SK-N-SH (cell line): Measurements from ENCODE around the gene MYO1B. TPM values are rescaled to one million over a fixed set of nuclear protein-coding genes. Genes with fewer than 3 reads are reported as not detected.
A peak's percentile ranks its signal among the peaks of the same experiment; 100 is the strongest.

ENCODE experiments used
- CTCF ChIA-PET: fragments of 300-600, 350-600 bp; formaldehyde crosslinking; extraction: SDS; loops from one replicate; lab custom pipeline; 2021; lab: Yijun Ruan, JAX
- POLR2A ChIA-PET: fragments of 350-600 bp; sonication (Branson Sonifier 250); formaldehyde crosslinking; extraction: SDS; loops from one replicate; lab custom pipeline; 2020; ENCODE audit warnings: antibody characterized with exemption, inconsistent platforms; lab: Yijun Ruan, JAX
- DNase-seq: peaks from one replicate; pipeline ENCODE4 v3.0.0; 2012
- H2AFZ ChIP-seq: fragments of 200-600 bp; sonication (generic); 2 replicates; pipeline ENCODE4 v1.8.1; 2016; ENCODE audit warnings: antibody characterized with exemption, mild to moderate bottlenecking, low read depth
- H3F3A ChIP-seq: fragments of 200-600 bp; sonication (generic); replicated peaks from 2 replicates; pipeline ENCODE3; 2016; ENCODE audit warnings: antibody characterized with exemption, mild to moderate bottlenecking; ENCODE audit not compliant: insufficient read depth
- H3K27ac ChIP-seq, 2 experiments: fragments of 200-500 bp in 1 of 2; fragments of 200-600 bp in 1 of 2; sonication (Bioruptor generic) in 1 of 2; sonication (generic), shearing (Covaris generic) in 1 of 2; 2 replicates each; pipeline versions ENCODE4 v1.5.1 to v1.6.1; 2014 to 2016; ENCODE audit warnings: low read depth in 2 of 2, inconsistent platforms in 1 of 2, low read length in 1 of 2, mild to moderate bottlenecking in 1 of 2, mixed read lengths in 1 of 2
- H3K27me3 ChIP-seq: fragments of 200-600 bp; sonication (generic), shearing (Covaris generic); 2 replicates; pipeline ENCODE4 v1.6.1; 2016; ENCODE audit warnings: mixed run types; ENCODE audit not compliant: insufficient read depth
- H3K36me3 ChIP-seq, 2 experiments: fragments of 200-500 bp in 1 of 2; fragments of 200-600 bp in 1 of 2; sonication (Bioruptor generic) in 1 of 2; sonication (generic) in 1 of 2; replicated peaks in 1 of 2; 2 replicates each; pipeline versions ENCODE3 to v1.5.1; 2014 to 2016; ENCODE audit warnings: low read length in 1 of 2, mild to moderate bottlenecking in 1 of 2; ENCODE audit not compliant: insufficient read depth in 2 of 2, control insufficient read depth in 1 of 2
- H3K4me1 ChIP-seq, 2 experiments: fragments of 200-500 bp in 1 of 2; fragments of 200-600 bp in 1 of 2; sonication (Bioruptor generic) in 1 of 2; sonication (generic), shearing (Covaris generic) in 1 of 2; 2 replicates each; pipeline versions ENCODE4 v1.5.1 to v1.6.1; 2014 to 2016; ENCODE audit warnings: low read depth in 1 of 2, low read length in 1 of 2, mixed run types in 1 of 2; ENCODE audit not compliant: insufficient read depth in 2 of 2, control insufficient read depth in 1 of 2
- H3K4me2 ChIP-seq: fragments of 200-600 bp; sonication (generic), shearing (Covaris generic); 2 replicates; pipeline ENCODE4 v1.6.1; 2017; ENCODE audit warnings: mixed run types
- H3K4me3 ChIP-seq, 2 experiments: fragments of 200-500 bp in 1 of 2; fragments of 200-600 bp in 1 of 2; sonication (Bioruptor generic) in 1 of 2; sonication (generic), shearing (Covaris generic) in 1 of 2; 2 replicates each; pipeline versions ENCODE4 v1.5.1 to v1.8.1; 2014 to 2016; ENCODE audit warnings: low read depth in 2 of 2, inconsistent platforms in 1 of 2, low read length in 1 of 2, mild to moderate bottlenecking in 1 of 2, mixed read lengths in 1 of 2, moderate library complexity in 1 of 2
- H3K79me2 ChIP-seq: fragments of 200-600 bp; sonication (generic); 2 replicates; pipeline ENCODE4 v1.8.1; 2017; ENCODE audit warnings: mild to moderate bottlenecking; ENCODE audit not compliant: insufficient read depth
- H3K9ac ChIP-seq: fragments of 200-600 bp; sonication (generic); 2 replicates; pipeline ENCODE4 v1.6.1; 2017; ENCODE audit warnings: mixed run types
- H3K9me2 ChIP-seq: fragments of 200-600 bp; sonication (generic); 2 replicates; pipeline ENCODE4 v1.6.1; 2017; ENCODE audit warnings: mixed run types
- H3K9me3 ChIP-seq: fragments of 200-600 bp; sonication (generic); 2 replicates; pipeline ENCODE4 v1.6.1; 2017; ENCODE audit warnings: mixed run types, mild to moderate bottlenecking, moderate library complexity
- H4K20me1 ChIP-seq: fragments of 200-600 bp; sonication (generic); 2 replicates; pipeline ENCODE4 v1.6.1; 2017; ENCODE audit warnings: mild to moderate bottlenecking, mixed run types; ENCODE audit not compliant: insufficient read depth
- EZH2phosphoT487 ChIP-seq: fragments of 200-600 bp; sonication (generic); IDR thresholded peaks from 2 replicates; pipeline ENCODE4 v1.6.1; 2017; ENCODE audit warnings: low read depth, mixed run types, mild to moderate bottlenecking, antibody characterized with exemption, moderate library complexity, borderline replicate concordance
- JUND ChIP-seq: IDR thresholded peaks from 2 replicates; pipeline ENCODE4 v1.4.0; 2012
- NFIC ChIP-seq: IDR thresholded peaks from 2 replicates; pipeline ENCODE4 v1.4.0; 2012; ENCODE audit warnings: borderline replicate concordance
- REST ChIP-seq: IDR thresholded peaks from 2 replicates; pipeline ENCODE4 v1.6.1; 2012; ENCODE audit warnings: mild to moderate bottlenecking, low read depth, low read length, moderate library complexity
- RFX5 ChIP-seq: IDR thresholded peaks from 2 replicates; pipeline ENCODE4 v1.6.1; 2012; ENCODE audit warnings: mild to moderate bottlenecking, improper control_type of control experiment, low read length
- SMC3 ChIP-seq: IDR thresholded peaks from 2 replicates; pipeline ENCODE4 v1.6.1; 2012; ENCODE audit warnings: low read depth, low read length, improper control_type of control experiment
- ZBTB33 ChIP-seq: IDR thresholded peaks from 2 replicates; pipeline ENCODE4 v1.4.0; 2012; ENCODE audit warnings: low read depth, borderline replicate concordance
- WGBS: methylation state at CpG from one replicate; pipeline ENCODE4 v1.1.6; 2017; ENCODE audit warnings: low lambda C conversion rate; 5-methylcytosine and 5-hydroxymethylcytosine counted together
- polyA plus RNA-seq, 3 experiments: library from polyadenylated mRNA; depleted of rRNA; stranded (reverse); fragments of >200 nt; gene quantifications; 2 replicates each; pipeline ENCODE4 v1.2.3, GENCODE V29; 2012
- TF ChIP-seq, protein P1 (sequence below): fragments of 200-600 bp; sonication (generic); IDR thresholded peaks from 2 replicates; pipeline ENCODE4 v1.6.1; 2017; ENCODE audit warnings: antibody characterized with exemption, mild to moderate bottlenecking, moderate library complexity

Gene MYO1B
- polyA plus RNA-seq, 1 of the 3 experiments (the other 2 are of a cell fraction): 20.2 TPM

DNA sequence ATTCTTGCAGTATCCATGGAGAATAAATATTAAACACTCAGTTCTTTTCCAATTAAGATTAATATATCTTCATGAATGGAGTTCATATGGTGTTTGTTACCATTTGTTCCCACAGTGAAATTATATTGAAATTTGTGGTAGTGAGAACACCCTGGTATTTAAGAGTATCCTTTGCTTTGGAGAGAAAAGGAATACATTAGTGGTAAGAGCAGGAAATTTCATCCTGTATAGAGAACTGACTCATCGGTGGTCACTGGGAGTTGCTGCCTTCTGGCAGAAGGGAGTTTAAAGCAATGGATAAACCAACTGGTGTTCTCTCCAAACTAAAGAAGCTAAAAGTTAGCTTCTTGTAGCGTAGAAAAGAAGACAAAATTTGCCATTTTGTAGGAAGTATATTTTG lies 107.3 kb downstream of the MYO1B start:
- Histone ChIP-seq H3F3A (peaks cover 18% of the 10 kb centered on the region), H3K9me2 (no peaks in the 10 kb centered on the region), H3K9ac (0 out of 2 replicates have a peak overlapping the region, but pooled peaks have one; percentile 14), H2AFZ (no peak overlapping the region), H3K79me2 (peaks cover 9% of the 10 kb centered on the region), H3K4me3 (no peak overlapping the region), H3K27ac (peak overlapping the region in 1 of 2 experiments; percentile 91; a peak in 3 of 4 replicates), H3K27me3 (no peaks in the 10 kb centered on the region), H3K4me2 (peak overlapping the region; percentile 47; the same call in 1 of the 2 replicates), H3K36me3 (peaks cover 7 to 17% of the 10 kb centered on the region in 2 experiments), H3K4me1 (peaks cover 3 to 7% of the 10 kb centered on the region in 2 experiments; a peak in 2 of 4 replicates), H3K9me3 (no peaks in the 10 kb centered on the region), H4K20me1 (no peaks in the 10 kb centered on the region)
- whole genome bisulfite sequencing: 52% methylated on average over 2 of the region's 2 CpGs
- ChIA-PET POLR2A (no interaction called here), CTCF (interaction anchor here (0.6 to 2.3 kb wide), 2 partner anchors 149 to 339 kb away, joined by 4 to 6 read pairs; no protein-coding TSS in a partner anchor)
- no peak for DNase-seq
- peak; percentile 18; the same call in 1 of the 2 replicates for TF ChIP-seq JUND
- TF ChIP-seq SMC3: no peak
- TF ChIP-seq RFX5: no peak

GRCh38 chr2:191355170-191355758 lies 110.1 kb downstream of the MYO1B start:
- peaks cover 9% of the 10 kb centered on the region for H3K79me2 ChIP-seq
- CTCF ChIA-PET: interaction anchor here (1.2 kb wide), 1 partner anchor 9 kb away, joined by 3 read pairs; no protein-coding TSS in a partner anchor

DNA sequence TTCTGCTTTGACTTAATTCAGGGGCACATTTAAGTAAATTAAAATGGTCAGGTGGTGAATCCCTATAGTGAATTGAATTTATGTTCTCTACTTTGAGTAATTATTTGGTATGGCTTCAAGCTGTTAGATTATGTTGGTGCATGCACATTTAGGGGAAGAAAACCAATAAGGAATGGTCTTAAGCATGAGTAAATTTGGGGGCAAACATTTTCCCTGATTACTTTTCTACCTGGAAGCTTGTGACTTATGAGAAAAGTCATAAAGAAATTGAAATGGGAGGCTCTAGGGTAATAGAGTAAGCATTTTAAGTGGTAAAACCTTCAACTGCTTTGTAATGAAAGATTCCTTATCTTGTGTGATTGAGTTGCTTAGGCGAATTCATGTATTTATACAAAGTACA lies 112.5 kb downstream of the MYO1B start:
- no peak overlapping the region for H3K9ac ChIP-seq
- no peak for DNase-seq
- no peaks in the 10 kb centered on the region for H3K9me3 ChIP-seq
- no peak overlapping the region for H2AFZ ChIP-seq
- no peaks in the 10 kb centered on the region for H3F3A ChIP-seq
- H3K27me3 ChIP-seq: no peaks in the 10 kb centered on the region
- H3K9me2 ChIP-seq: no peaks in the 10 kb centered on the region
- H3K36me3 ChIP-seq: peaks cover 7 to 20% of the 10 kb centered on the region in 2 experiments
- no peak overlapping the region for H3K4me3 ChIP-seq
- no peaks in the 10 kb centered on the region for H4K20me1 ChIP-seq
- peaks cover 3 to 4% of the 10 kb centered on the region in 2 experiments; a peak in 3 of 4 replicates for H3K4me1 ChIP-seq
- ChIA-PET POLR2A (no interaction called here), CTCF (interaction anchor here (1.5 kb wide), 1 partner anchor 139 kb away, joined by 5 read pairs; no protein-coding TSS in a partner anchor)
- H3K79me2 ChIP-seq: peaks cover 9% of the 10 kb centered on the region
- WGBS: 76% methylated on average over 1 of the region's 1 CpG
- H3K27ac ChIP-seq: no peak overlapping the region
- H3K4me2 ChIP-seq: no peak overlapping the region
- TF ChIP-seq REST (no peak), ZBTB33 (no peak)
- TF ChIP-seq, protein P1, sequence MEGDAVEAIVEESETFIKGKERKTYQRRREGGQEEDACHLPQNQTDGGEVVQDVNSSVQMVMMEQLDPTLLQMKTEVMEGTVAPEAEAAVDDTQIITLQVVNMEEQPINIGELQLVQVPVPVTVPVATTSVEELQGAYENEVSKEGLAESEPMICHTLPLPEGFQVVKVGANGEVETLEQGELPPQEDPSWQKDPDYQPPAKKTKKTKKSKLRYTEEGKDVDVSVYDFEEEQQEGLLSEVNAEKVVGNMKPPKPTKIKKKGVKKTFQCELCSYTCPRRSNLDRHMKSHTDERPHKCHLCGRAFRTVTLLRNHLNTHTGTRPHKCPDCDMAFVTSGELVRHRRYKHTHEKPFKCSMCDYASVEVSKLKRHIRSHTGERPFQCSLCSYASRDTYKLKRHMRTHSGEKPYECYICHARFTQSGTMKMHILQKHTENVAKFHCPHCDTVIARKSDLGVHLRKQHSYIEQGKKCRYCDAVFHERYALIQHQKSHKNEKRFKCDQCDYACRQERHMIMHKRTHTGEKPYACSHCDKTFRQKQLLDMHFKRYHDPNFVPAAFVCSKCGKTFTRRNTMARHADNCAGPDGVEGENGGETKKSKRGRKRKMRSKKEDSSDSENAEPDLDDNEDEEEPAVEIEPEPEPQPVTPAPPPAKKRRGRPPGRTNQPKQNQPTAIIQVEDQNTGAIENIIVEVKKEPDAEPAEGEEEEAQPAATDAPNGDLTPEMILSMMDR: no peak

More at GRCh38 chr2:191355170-191355758, 110.1 kb downstream of the MYO1B start:
- Histone ChIP-seq H3K9me2 (no peaks in the 10 kb centered on the region), H3K9ac (no peak overlapping the region), H4K20me1 (no peaks in the 10 kb centered on the region), H3K4me2 (no peak overlapping the region), H3K27ac (no peak overlapping the region; a peak in 1 of 4 replicates), H3K9me3 (no peaks in the 10 kb centered on the region), H3K4me1 (peaks cover 3 to 4% of the 10 kb centered on the region in 2 experiments; a peak in 3 of 4 replicates), H3F3A (peaks cover 10% of the 10 kb centered on the region), H3K27me3 (no peaks in the 10 kb centered on the region), H2AFZ (no peak overlapping the region), H3K36me3 (peaks cover 7% of the 10 kb centered on the region in 2 experiments), H3K4me3 (no peak overlapping the region)
- no peak for DNase-seq
- POLR2A ChIA-PET: no interaction called here
- 96% methylated on average over 4 of the region's 8 CpGs for WGBS
- TF ChIP-seq EZH2phosphoT487: no peak
- TF ChIP-seq NFIC: no peak
- TF ChIP-seq, protein P1: no peak
